MG63 (cell line): Measurements from ENCODE around the gene TRIM56. TPM values are rescaled to one million over a fixed set of nuclear protein-coding genes. Genes with fewer than 3 reads are reported as not detected.
"Not testable (repeated sequence)": the region's sequence is repeated elsewhere in the genome, so short reads cannot be mapped to it uniquely, and the experiment has no call there.

ENCODE experiments used
- DNase-seq: peaks from one replicate; pipeline ENCODE4 v3.0.0-alpha.2; 2020
- H3K27me3 ChIP-seq: fragments of 250-450 bp; sonication (Bioruptor Pico); 2 replicates; pipeline ENCODE4 v1.5.1; 2020; ENCODE audit warnings: mild to moderate bottlenecking, moderate library complexity
- H3K36me3 ChIP-seq: fragments of 250-450 bp; sonication (Bioruptor Pico); 2 replicates; pipeline ENCODE4 v1.5.1; 2020; ENCODE audit warnings: mild to moderate bottlenecking, moderate library complexity
- H3K4me3 ChIP-seq: fragments of 250-450 bp; sonication (Bioruptor Pico); 2 replicates; pipeline ENCODE4 v1.5.1; 2020; ENCODE audit warnings: mild to moderate bottlenecking, moderate library complexity
- H3K9me3 ChIP-seq: fragments of 250-450 bp; sonication (Bioruptor Pico); 2 replicates; pipeline ENCODE4 v1.5.1; 2020; ENCODE audit warnings: mild to moderate bottlenecking, moderate library complexity
- total RNA-seq: library from RNA; depleted of rRNA; stranded (reverse); fragments of >200 nt; shearing (Covaris generic); gene quantifications from 2 replicates; pipeline ENCODE4 v1.2.3, GENCODE V29; 2014; ENCODE audit warnings: low replicate concordance; rRNA removed

The TRIM56 gene, protein sequence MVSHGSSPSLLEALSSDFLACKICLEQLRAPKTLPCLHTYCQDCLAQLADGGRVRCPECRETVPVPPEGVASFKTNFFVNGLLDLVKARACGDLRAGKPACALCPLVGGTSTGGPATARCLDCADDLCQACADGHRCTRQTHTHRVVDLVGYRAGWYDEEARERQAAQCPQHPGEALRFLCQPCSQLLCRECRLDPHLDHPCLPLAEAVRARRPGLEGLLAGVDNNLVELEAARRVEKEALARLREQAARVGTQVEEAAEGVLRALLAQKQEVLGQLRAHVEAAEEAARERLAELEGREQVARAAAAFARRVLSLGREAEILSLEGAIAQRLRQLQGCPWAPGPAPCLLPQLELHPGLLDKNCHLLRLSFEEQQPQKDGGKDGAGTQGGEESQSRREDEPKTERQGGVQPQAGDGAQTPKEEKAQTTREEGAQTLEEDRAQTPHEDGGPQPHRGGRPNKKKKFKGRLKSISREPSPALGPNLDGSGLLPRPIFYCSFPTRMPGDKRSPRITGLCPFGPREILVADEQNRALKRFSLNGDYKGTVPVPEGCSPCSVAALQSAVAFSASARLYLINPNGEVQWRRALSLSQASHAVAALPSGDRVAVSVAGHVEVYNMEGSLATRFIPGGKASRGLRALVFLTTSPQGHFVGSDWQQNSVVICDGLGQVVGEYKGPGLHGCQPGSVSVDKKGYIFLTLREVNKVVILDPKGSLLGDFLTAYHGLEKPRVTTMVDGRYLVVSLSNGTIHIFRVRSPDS
- 2.3 and 25.4 TPM in 2 replicates for total RNA-seq

DNA sequence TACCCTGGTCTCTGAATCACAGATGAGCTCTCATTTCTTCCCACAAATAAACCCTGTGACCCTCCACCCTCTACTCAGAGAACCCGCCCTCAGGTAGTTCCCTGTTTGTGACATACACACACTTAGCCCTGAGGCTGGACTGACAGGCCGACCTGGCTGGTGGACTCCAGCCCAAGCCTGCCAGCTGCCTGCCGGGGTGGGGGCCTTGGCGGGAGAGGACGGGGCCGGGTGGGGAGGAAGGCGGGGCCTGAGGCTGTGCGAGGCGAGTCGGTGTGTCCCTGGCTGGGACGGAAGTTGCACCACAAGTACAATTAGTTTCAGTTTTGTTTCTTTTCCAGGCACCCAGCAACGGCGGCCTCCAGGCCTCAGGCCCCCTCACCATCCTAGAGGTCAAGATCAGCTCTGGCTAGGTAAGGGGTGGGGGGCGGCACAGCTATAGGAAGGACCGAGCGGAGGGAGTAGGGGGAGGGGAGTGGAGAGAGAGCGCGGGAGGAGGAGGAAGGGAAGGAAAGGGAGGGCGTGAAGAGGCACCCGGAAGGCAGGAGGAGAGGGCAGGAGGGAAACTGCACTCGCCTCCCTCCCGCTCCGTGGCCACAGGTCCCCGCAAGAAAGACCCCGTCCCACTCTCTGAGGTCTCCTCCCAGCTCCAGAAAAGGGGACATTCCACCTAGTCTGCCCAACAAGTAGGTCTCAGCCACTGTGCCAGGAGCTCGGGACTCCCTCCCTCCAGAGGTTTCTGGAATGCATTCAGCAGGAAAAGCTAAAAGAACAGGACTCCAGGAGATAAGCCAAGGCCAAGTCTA, at the start of gene TRIM56:
TSS of gene TRIM56 (plus strand) at position 320 of the 803 bp plus-strand sequence. CDS start 1,832 bp downstream, outside the sequence.
- H3K9me3 ChIP-seq = no peaks in the 10 kb centered on the region
- peak; percentile 86 for DNase-seq
- peaks cover 2% of the 10 kb centered on the region; the same call in 1 of the 2 replicates for H3K36me3 ChIP-seq
- no peaks in the 10 kb centered on the region for H3K27me3 ChIP-seq
- H3K4me3 ChIP-seq = peak within 1 kb of the TSS; percentile 66

DNA sequence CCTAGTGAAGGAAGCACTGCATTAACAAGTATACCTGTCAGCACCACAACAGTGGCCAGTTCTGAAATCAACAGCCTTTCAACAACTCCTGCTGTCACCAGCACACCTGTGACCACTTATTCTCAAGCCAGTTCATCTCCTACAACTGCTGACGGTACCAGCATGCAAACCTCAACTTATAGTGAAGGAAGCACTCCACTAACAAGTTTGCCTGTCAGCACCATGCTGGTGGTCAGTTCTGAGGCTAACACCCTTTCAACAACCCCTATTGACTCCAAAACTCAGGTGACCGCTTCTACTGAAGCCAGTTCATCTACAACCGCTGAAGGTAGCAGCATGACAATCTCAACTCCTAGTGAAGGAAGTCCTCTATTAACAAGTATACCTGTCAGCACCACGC, 49.3 kb upstream of the TRIM56 start:
- Histone ChIP-seq H3K36me3 (no peaks in the 10 kb centered on the region), H3K27me3 (no peaks in the 10 kb centered on the region), H3K9me3 (no peaks in the 10 kb centered on the region), H3K4me3 (no peak overlapping the region)
- no peak for DNase-seq

DNA sequence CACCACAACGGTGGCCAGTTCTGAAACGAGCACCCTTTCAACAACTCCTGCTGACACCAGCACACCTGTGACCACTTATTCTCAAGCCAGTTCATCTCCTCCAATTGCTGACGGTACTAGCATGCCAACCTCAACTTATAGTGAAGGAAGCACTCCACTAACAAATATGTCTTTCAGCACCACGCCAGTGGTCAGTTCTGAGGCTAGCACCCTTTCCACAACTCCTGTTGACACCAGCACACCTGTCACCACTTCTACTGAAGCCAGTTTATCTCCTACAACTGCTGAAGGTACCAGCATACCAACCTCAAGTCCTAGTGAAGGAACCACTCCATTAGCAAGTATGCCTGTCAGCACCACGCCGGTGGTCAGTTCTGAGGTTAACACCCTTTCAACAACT, 44.0 kb upstream of the TRIM56 start:
- not testable (repeated sequence) for DNase-seq, H3K4me3 ChIP-seq, H3K36me3 ChIP-seq, H3K27me3 ChIP-seq, H3K9me3 ChIP-seq

DNA sequence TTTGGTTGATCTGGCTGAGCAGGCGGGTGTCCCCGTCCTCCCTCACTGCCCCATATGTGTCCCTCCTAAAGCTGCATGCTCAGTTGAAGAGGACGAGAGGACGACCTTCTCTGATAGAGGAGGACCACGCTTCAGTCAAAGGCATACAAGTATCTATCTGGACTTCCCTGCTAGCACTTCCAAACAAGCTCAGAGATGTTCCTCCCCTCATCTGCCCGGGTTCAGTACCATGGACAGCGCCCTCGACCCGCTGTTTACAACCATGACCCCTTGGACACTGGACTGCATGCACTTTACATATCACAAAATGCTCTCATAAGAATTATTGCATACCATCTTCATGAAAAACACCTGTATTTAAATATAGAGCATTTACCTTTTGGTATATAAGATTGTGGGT, 26.9 kb upstream of the TRIM56 start:
- Histone ChIP-seq H3K4me3 (no peak overlapping the region), H3K27me3 (peaks cover 5% of the 10 kb centered on the region; the same call in 1 of the 2 replicates)

DNA sequence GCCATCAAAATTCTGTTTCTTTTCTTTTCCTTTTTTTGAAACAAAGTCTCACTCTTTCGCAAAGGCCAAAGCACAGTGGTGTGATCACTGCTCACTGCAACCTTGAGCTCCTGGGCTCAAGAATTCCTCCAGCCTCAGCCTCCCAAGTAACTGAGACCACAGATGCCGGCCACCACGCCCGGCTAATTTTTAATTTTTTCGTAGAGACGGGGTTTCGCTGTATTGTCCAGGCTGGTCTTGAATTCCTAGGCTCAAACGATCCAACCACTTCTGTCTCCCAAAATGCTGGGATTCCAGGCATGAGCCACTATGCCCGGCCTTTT, 25.7 kb upstream of the TRIM56 start:
- H3K27me3 ChIP-seq = peaks cover 5% of the 10 kb centered on the region; the same call in 1 of the 2 replicates
- H3K9me3 ChIP-seq = no peaks in the 10 kb centered on the region
- H3K36me3 ChIP-seq = no peaks in the 10 kb centered on the region
- H3K4me3 ChIP-seq = no peak overlapping the region
- no peak for DNase-seq

More for the DNA sequence above, 26.9 kb upstream of the TRIM56 start:
- Histone ChIP-seq H3K9me3 (no peaks in the 10 kb centered on the region), H3K36me3 (no peaks in the 10 kb centered on the region)
- peak; percentile 35 for DNase-seq

DNA sequence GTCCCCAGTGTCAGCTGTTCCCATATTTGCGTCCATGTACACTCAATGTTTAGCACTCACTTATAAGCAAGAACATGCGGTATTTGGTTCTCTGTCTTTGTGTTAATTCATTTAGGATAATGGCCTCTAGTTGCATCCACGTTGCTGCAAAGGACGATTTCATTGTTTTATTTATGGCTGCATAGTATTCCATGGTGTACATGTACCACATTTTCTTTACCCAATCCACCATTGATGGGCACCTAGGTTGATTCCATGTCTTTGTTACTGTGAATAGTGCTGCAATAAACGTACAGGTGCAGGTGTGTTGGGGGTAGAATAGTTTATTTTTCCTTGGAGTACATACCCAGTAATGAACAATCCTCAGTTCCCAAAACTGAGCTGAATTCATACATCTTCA, 24.3 kb upstream of the TRIM56 start:
- no peaks in the 10 kb centered on the region for H3K36me3 ChIP-seq

DNA sequence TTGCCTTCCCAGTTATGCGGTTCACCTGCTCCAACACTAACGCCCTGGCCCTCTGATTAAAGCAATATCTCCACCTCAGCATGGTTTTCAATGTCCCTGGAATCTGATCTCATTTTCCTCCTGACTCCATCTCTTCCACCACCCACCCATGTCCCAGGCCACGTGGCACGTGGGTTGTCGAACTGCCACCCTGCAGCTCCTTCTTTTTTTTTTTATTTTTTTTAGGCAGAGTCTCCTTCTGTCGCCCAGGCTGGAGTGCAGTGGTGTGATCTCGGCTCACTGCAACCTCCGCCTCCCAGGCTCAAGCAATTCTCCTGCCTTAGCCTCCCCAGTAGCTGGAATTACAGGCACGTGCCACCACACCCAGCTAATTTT, 21.1 kb upstream of the TRIM56 start:
- H3K27me3 ChIP-seq, DNase-seq, H3K4me3 ChIP-seq, H3K36me3 ChIP-seq, H3K9me3 ChIP-seq: not testable (repeated sequence)

More for the DNA sequence above, 24.3 kb upstream of the TRIM56 start:
- DNase-seq = no peak
- Histone ChIP-seq H3K9me3 (no peaks in the 10 kb centered on the region), H3K4me3 (no peak overlapping the region), H3K27me3 (peaks cover 2% of the 10 kb centered on the region; the same call in 1 of the 2 replicates)

DNA sequence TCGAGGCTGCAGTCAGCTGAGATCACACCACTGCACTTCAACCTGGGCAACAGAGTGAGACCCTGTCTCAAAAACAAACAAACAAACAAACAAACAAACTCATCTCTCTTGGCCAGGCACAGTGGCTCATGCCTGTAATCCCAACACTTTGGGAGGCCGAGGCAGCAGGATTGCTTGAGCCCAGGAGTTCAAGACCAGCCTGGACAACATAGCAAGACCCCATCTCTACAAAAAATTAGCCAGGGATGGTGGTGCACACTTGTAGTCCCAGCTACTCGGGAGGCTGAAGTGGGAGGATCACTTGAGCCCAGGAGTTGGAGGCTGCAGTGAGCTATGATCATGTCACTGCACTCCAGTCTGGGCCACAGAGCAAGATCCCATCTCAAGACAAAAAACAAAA, 20.1 kb upstream of the TRIM56 start:
- DNase-seq, H3K36me3 ChIP-seq, H3K4me3 ChIP-seq: not testable (repeated sequence)

DNA sequence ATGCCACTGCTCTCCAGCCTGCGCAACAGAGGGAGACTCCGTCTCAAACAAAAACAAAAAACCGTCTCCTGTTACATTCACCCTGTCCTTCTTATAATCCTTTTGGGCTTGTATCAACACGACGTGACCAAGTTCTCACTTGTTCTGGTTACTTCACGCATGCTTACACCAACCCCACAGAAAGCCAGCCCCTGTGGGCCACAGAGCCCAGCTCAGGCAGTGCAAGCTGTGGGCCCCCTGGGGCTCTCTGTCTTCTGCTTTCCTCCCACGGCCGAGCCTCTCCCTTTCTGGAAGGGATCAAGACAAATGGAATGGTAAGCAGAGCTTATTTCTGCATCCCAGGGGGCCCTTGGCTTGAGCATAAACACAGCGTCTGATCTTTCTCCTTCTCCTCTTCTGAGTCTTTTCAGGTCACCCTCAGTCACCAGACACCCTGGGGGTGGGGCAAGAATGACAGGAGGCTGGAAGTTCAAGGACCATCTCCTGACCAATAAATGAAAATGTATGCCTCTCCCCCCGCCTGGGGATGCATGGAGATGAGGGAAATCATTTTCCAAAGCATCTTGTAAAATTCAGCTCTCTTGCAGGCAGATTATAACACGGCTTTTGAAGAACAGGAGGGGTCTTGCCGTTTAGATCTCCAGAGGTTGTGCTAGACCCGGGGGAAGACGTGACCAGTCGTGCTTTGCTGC, 19.0 kb upstream of the TRIM56 start:
- no peaks in the 10 kb centered on the region for H3K27me3 ChIP-seq
- no peaks in the 10 kb centered on the region for H3K36me3 ChIP-seq
- H3K9me3 ChIP-seq = no peaks in the 10 kb centered on the region
- H3K4me3 ChIP-seq = no peak overlapping the region
- DNase-seq = no peak

More for the DNA sequence above, 20.1 kb upstream of the TRIM56 start:
- H3K9me3 ChIP-seq, H3K27me3 ChIP-seq: not testable (repeated sequence)

DNA sequence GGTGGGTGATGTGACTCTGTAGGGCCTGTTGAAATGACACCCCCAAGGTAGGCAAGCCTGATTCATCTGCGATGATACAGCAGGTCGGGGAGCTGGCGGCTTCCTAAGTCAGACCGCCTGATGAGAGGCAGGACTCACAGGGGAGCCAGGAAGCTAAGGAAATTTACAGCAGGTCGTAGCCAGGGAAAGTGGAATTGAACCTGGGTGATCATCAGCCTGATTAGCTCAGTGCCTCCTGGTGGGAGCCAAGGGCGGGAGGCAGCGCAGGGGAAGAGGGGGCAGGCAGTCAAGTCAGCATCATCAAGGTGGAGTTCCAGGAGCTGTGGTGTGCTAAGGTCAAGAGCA, 18.5 kb upstream of the TRIM56 start:
- Histone ChIP-seq H3K27me3 (no peaks in the 10 kb centered on the region), H3K36me3 (no peaks in the 10 kb centered on the region), H3K4me3 (no peak overlapping the region), H3K9me3 (no peaks in the 10 kb centered on the region)
- DNase-seq = no peak

DNA sequence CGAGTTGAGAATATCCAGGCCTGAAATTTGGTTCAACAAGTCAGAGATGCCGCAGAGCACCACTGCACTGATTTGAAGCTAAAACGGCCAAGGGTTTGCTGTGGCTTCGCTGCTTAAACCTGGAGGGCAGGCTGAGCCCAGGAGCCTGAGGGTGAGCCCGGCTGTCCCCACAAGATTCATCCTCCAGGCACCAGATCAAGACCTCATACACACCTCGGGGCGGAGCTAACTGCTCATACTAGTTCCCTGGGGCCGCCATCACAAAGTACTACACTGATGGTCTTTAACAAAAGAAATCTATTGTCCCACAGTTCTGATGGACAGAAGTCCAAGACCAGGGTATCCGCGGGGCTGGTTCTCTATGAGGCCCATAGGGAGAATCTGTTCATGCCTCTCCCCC, 16.9 kb upstream of the TRIM56 start:
- DNase-seq = no peak
- Histone ChIP-seq H3K9me3 (no peaks in the 10 kb centered on the region), H3K36me3 (no peaks in the 10 kb centered on the region), H3K4me3 (no peak overlapping the region), H3K27me3 (no peaks in the 10 kb centered on the region)

DNA sequence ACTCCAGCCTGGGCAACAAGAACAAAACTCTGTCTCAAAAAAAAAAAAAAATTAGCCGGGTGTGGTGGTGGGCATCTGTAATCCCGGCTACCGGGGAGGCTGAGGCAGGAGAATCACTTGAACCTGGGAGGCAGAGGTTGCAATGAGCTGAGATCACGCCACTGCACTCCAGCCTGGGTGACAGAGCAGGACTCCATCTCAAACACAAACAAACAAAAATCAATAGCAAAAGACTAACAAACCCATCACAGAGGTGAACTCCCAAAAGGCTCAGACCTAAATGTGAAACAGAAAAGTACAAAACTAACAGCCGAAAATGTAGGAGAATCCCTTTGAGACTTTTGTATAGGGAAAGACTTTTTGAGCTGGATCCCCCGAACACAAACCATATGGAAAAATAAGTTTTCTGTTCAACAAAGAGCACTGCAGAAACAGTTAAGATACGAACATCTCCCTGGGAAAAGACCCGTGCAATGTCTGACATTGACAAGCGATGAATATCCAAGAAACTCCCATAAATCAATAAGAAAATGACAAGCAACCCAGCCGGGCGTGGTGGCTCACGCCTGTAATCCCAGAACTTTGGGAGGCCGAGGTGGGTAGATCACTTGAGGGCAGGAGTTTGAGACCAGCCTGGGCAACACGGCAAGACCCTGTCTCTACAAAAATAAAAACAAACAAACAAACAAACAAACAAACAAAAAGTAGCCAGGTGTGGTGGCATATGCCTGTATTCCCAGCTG, 13.7 kb upstream of the TRIM56 start:
- not testable (repeated sequence) for DNase-seq, H3K9me3 ChIP-seq, H3K36me3 ChIP-seq, H3K4me3 ChIP-seq, H3K27me3 ChIP-seq

DNA sequence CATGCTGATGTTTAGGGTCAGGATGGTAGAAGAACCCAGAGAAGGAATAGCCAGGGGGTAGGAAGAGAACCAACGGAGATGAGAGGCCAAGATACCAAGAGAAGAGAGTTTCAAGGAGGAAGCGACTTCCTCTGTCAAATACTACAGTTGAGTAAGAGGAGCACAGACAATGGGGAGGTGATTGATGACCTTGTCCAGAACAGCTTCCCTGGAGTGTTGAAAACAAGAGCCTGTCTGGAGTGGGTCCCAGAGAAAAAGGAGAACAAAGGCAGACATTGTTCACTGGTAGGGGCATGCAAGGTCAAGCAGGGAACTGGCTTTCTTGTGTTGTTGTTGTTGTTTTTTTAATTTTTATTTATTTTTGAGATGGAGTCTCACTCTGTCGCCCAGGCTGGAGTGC, 9.6 kb upstream of the TRIM56 start:
- DNase-seq = no peak
- H3K4me3 ChIP-seq = no peak overlapping the region
- H3K9me3 ChIP-seq = no peaks in the 10 kb centered on the region
- no peaks in the 10 kb centered on the region for H3K27me3 ChIP-seq
- H3K36me3 ChIP-seq = no peaks in the 10 kb centered on the region

DNA sequence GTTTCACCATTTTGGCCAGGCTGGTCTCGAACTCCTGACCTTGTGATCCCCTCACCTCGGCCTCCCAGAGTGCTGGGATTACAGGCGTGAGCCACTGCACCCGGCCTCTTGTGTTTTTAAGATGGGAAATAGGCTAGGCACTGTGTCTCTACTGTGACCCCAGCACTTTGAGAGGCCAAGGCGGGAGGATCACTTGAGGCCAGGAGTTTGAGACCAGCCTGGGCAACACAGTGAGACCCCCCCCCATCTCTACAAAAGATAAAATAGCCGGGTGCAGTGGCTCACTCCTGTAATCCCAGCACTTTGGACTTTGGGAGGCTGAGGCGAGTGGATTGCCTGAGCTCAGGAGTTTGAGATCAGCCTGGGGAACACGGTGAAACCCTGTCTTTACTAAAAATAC, 9.1 kb upstream of the TRIM56 start:
- not testable (repeated sequence) for DNase-seq, H3K9me3 ChIP-seq, H3K36me3 ChIP-seq, H3K27me3 ChIP-seq, H3K4me3 ChIP-seq

DNA sequence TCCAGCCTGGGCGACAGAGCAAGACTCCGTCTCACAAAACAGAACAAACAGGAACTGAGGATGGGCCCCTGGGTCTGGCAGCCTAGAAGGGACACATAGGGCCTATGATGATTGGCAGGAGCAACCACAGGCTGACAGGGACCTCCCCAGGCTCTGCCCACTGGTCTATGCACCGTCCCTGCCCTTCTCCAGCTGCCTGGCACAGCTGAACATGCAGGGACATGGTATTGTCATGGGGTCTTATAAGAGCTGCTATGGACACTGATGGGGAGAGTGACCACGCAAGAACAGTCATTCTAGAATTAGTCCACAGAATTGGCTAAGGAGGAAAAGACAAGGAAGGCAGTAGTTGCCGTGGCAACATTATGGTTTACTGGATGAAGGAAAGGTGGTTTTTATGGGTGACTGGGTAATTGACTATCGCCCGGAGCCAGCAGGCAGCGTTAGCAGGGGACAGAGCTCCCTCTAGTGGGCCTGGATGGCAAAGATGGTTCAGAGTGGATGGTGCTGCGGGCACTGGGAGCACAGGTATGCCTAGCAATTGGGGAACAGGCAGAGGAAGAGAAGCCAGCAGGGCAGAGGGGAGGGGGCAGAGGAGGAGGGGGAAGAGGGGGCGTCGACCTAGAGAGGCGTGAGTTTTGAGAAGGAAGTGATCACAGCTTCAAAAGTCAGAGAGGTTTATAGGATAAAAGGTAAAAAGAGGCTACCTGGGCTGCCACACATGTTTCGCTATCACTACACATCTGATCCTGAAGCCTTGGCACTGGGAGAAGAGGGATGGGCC, 7.8 kb upstream of the TRIM56 start:
- peak; percentile 54 for DNase-seq
- H3K36me3 ChIP-seq = no peaks in the 10 kb centered on the region
- no peaks in the 10 kb centered on the region for H3K27me3 ChIP-seq

More for the DNA sequence above, 7.8 kb upstream of the TRIM56 start:
- H3K4me3 ChIP-seq = no peak overlapping the region
- no peaks in the 10 kb centered on the region for H3K9me3 ChIP-seq
